ENCODE results near the gene SLC12A6. TPM values are rescaled to one million over a fixed set of nuclear protein-coding genes. Genes with fewer than 3 reads are reported as not detected.

Gene SLC12A6
- total RNA-seq, 2 experiments from 2014 or later: 11.5 to 14.9 TPM

- Histone ChIP-seq H3K4me2 (ENCODE audit: low read length) (no peak overlapping the region), H3K36me3 (ENCODE audit: insufficient read depth, low read length) (no peaks in the 10 kb centered on the region), H2AFZ (ENCODE audit: low read length) (no peak overlapping the region), H3K4me3 (ENCODE audit: low read depth, low read length, poor library complexity, severe bottlenecking) (no peak overlapping the region), H3K4me1 (ENCODE audit: insufficient read depth, low read length, poor library complexity, severe bottlenecking) (no peaks in the 10 kb centered on the region), H4K20me1 (ENCODE audit: insufficient read depth, low read length) (no peaks in the 10 kb centered on the region), H3K9me2 (ENCODE audit: insufficient read depth, low read length) (no peaks in the 10 kb centered on the region), H3K27ac (ENCODE audit: low read depth, low read length, poor library complexity, severe bottlenecking) (no peak overlapping the region), H3K79me2 (ENCODE audit: insufficient read depth, low read depth, low read length) (no peaks in the 10 kb centered on the region), H3K9me3 (ENCODE audit: low read length) (no peaks in the 10 kb centered on the region)
- POLR2A ChIA-PET: no interaction called here
- BruUV-seq (replicated peaks): no TSS peak
- intact Hi-C loops (cut with micrococcal nuclease; ENCODE audit: unreplicated experiment): no loop called here
- CTCF ChIA-PET (ENCODE audit: unreplicated experiment): no interaction called here
- no peak for DNase-seq (ENCODE audit: low spot score)
- TF ChIP-seq, protein P1, sequence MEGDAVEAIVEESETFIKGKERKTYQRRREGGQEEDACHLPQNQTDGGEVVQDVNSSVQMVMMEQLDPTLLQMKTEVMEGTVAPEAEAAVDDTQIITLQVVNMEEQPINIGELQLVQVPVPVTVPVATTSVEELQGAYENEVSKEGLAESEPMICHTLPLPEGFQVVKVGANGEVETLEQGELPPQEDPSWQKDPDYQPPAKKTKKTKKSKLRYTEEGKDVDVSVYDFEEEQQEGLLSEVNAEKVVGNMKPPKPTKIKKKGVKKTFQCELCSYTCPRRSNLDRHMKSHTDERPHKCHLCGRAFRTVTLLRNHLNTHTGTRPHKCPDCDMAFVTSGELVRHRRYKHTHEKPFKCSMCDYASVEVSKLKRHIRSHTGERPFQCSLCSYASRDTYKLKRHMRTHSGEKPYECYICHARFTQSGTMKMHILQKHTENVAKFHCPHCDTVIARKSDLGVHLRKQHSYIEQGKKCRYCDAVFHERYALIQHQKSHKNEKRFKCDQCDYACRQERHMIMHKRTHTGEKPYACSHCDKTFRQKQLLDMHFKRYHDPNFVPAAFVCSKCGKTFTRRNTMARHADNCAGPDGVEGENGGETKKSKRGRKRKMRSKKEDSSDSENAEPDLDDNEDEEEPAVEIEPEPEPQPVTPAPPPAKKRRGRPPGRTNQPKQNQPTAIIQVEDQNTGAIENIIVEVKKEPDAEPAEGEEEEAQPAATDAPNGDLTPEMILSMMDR (conservative IDR thresholded peaks at IDR 0.05; ENCODE audit: low read length): no peak
- TF ChIP-seq EZH2phosphoT487 (IDR thresholded peaks at IDR 0.05; ENCODE audit: borderline replicate concordance, low read depth, low read length): no peak
These were observed 26.0 kb downstream of the SLC12A6 start for GRCh38 chr15:34311563-34311962.

- H3K9me2 ChIP-seq (ENCODE audit: insufficient read depth, low read length): no peaks in the 10 kb centered on the region
- no TSS peak for BruUV-seq (replicated peaks)
- intact Hi-C loops (cut with micrococcal nuclease; ENCODE audit: unreplicated experiment): no loop called here
- no peaks in the 10 kb centered on the region for H3K79me2 ChIP-seq (ENCODE audit: insufficient read depth, low read depth, low read length)
- H4K20me1 ChIP-seq (ENCODE audit: insufficient read depth, low read length): no peaks in the 10 kb centered on the region
- H3K9me3 ChIP-seq (ENCODE audit: low read length): no peaks in the 10 kb centered on the region
- no peak for TF ChIP-seq EZH2phosphoT487 (IDR thresholded peaks at IDR 0.05; ENCODE audit: borderline replicate concordance, low read depth, low read length)
- TF ChIP-seq, protein P1 (conservative IDR thresholded peaks at IDR 0.05; ENCODE audit: low read length): no peak
- no peak overlapping the region for H3K27ac ChIP-seq (ENCODE audit: low read depth, low read length, poor library complexity, severe bottlenecking)
- no peaks in the 10 kb centered on the region for H3K36me3 ChIP-seq (ENCODE audit: insufficient read depth, low read length)
- ChIA-PET CTCF (ENCODE audit: unreplicated experiment) (no interaction called here), POLR2A (interaction anchor here (0.5 kb wide), 1 partner anchor 82 kb away, joined by 4 read pairs; no protein-coding TSS in a partner anchor)
- no peaks in the 10 kb centered on the region for H3K4me1 ChIP-seq (ENCODE audit: insufficient read depth, low read length, poor library complexity, severe bottlenecking)
- no peak overlapping the region for H3K4me3 ChIP-seq (ENCODE audit: low read depth, low read length, poor library complexity, severe bottlenecking)
- no peak overlapping the region for H3K4me2 ChIP-seq (ENCODE audit: low read length)
- DNase-seq (ENCODE audit: low spot score): no peak
- no peak overlapping the region for H2AFZ ChIP-seq (ENCODE audit: low read length)
These were observed 33.0 kb downstream of the SLC12A6 start for GRCh38 chr15:34304613-34305012.

DNA sequence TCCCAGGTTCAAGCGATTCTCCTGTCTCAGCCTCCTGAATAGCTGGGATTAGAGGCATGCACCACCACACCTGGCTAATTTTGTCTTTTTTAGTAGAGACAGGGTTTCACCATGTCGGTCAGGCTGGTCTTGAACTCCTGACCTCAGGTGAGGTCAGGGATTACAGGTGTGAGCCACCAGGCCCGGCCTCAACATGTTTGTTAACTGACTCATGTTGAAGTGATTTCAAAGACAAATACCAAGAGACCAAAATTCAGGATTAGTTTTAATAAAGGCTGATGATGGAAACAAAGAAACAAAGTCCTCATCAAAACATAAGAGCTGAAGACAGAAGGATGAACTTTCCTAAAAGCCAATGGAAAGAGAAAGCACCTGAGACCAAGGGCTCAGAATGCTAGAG, 36.5 kb downstream of the SLC12A6 start:
- H4K20me1 ChIP-seq (ENCODE audit: insufficient read depth, low read length): no peaks in the 10 kb centered on the region
- ChIA-PET POLR2A (interaction anchor here (0.7 kb wide), 1 partner anchor 27 kb away, joined by 3 read pairs; no protein-coding TSS in a partner anchor), CTCF (ENCODE audit: unreplicated experiment) (no interaction called here)
- no peaks in the 10 kb centered on the region for H3K36me3 ChIP-seq (ENCODE audit: insufficient read depth, low read length)
- no peak overlapping the region for H3K4me3 ChIP-seq (ENCODE audit: low read depth, low read length, poor library complexity, severe bottlenecking)
- H3K27ac ChIP-seq (ENCODE audit: low read depth, low read length, poor library complexity, severe bottlenecking): no peak overlapping the region
- no peaks in the 10 kb centered on the region for H3K79me2 ChIP-seq (ENCODE audit: insufficient read depth, low read depth, low read length)
- intact Hi-C loops (cut with micrococcal nuclease; ENCODE audit: unreplicated experiment): no loop called here
- H3K9me2 ChIP-seq (ENCODE audit: insufficient read depth, low read length): no peaks in the 10 kb centered on the region
- TF ChIP-seq EZH2phosphoT487 (IDR thresholded peaks at IDR 0.05; ENCODE audit: borderline replicate concordance, low read depth, low read length): no peak
- TF ChIP-seq, protein P1 (conservative IDR thresholded peaks at IDR 0.05; ENCODE audit: low read length): no peak
- BruUV-seq (replicated peaks): no TSS peak
- no peak for DNase-seq (ENCODE audit: low spot score)
- H3K9me3 ChIP-seq (ENCODE audit: low read length): no peaks in the 10 kb centered on the region
- H2AFZ ChIP-seq (ENCODE audit: low read length): no peak overlapping the region
- no peak overlapping the region for H3K4me2 ChIP-seq (ENCODE audit: low read length)
- no peaks in the 10 kb centered on the region for H3K4me1 ChIP-seq (ENCODE audit: insufficient read depth, low read length, poor library complexity, severe bottlenecking)
